Endothelial cell of umbilical vein (primary cell): ENCODE results near the gene SMARCC1. TPM values are rescaled to one million over a fixed set of nuclear protein-coding genes. Genes with fewer than 3 reads are reported as not detected.

Source experiments
- BruUV-seq: library from RNA; stranded (reverse); fragments of 400-500 nt; replicated peaks from 2 replicates; lab custom pipeline; 2021; lab: Mats Ljungman, UMichigan
- CTCF ChIA-PET: fragments of 300-600, 350-600 bp; sonication (Branson Sonifier 250); formaldehyde crosslinking; loops from one replicate; lab custom pipeline; 2021; ENCODE audit warnings: antibody characterized with exemption, inconsistent platforms; lab: Charles Lee
- POLR2A ChIA-PET: fragments of 300-600, 350-600 bp; sonication (Branson Sonifier 250); formaldehyde crosslinking; loops from one replicate; lab custom pipeline; 2021; ENCODE audit warnings: antibody characterized with exemption, inconsistent platforms; lab: Charles Lee
- DNase-seq: peaks from one replicate; pipeline ENCODE4 v3.0.0-alpha.2; 2011; ENCODE audit warnings: low read depth, low spot score
- FAIRE-seq: peaks from 2 replicates; lab custom pipeline; 2011; peaks lifted over from hg19 to GRCh38; lab: Jason Lieb, UNC
- H2AFZ ChIP-seq: 2 replicates; pipeline ENCODE4 v1.6.0; 2012; ENCODE audit warnings: low read depth, low read length, control low read depth, inconsistent platforms
- H3K27ac ChIP-seq: 2 replicates; pipeline ENCODE4 v1.5.1; 2011; ENCODE audit warnings: low read depth, mild to moderate bottlenecking, control low read depth, low read length, moderate library complexity; ENCODE audit not compliant: insufficient read depth
- H3K27me3 ChIP-seq, 2 experiments: 2 replicates each; pipeline versions ENCODE4 v1.6.0 to v1.6.1; 2011; ENCODE audit warnings: low read length in 2 of 2, mixed read lengths in 1 of 2; ENCODE audit not compliant: control insufficient read depth in 2 of 2, insufficient read depth in 2 of 2
- H3K36me3 ChIP-seq, 2 experiments: 2 replicates in 1 of 2; 3 replicates in 1 of 2; pipeline ENCODE4 v1.5.1; 2011; ENCODE audit warnings: low read length in 2 of 2, mild to moderate bottlenecking in 1 of 2, moderate library complexity in 1 of 2; ENCODE audit not compliant: control insufficient read depth in 2 of 2, insufficient read depth in 2 of 2; ENCODE audit errors: extremely low read depth in 1 of 2
- H3K4me1 ChIP-seq: 3 replicates; pipeline ENCODE4 v1.5.1; 2011; ENCODE audit warnings: mild to moderate bottlenecking, low read length; ENCODE audit not compliant: control insufficient read depth, insufficient read depth; ENCODE audit errors: extremely low read depth
- H3K4me2 ChIP-seq: 2 replicates; pipeline ENCODE4 v1.6.1; 2011; ENCODE audit warnings: low read length, control low read depth, mixed read lengths; ENCODE audit not compliant: insufficient read depth
- H3K4me3 ChIP-seq, 3 experiments: fragments of 200-600 bp in 1 of 3; sonication (generic), shearing (Covaris generic) in 1 of 3; replicated peaks in 1 of 3; 2 replicates each; pipeline ENCODE4 v1.5.1; 2011 to 2016; ENCODE audit warnings: control low read depth in 3 of 3, low read length in 3 of 3, mild to moderate bottlenecking in 2 of 3, inconsistent platforms in 1 of 3, low read depth in 1 of 3, moderate library complexity in 1 of 3; ENCODE audit not compliant: insufficient read depth in 1 of 3
- H3K79me2 ChIP-seq: 2 replicates; pipeline ENCODE4 v1.6.0; 2012; ENCODE audit warnings: low read length, inconsistent platforms; ENCODE audit not compliant: control insufficient read depth, insufficient read depth
- H3K9ac ChIP-seq: replicated peaks from 2 replicates; pipeline ENCODE3; 2011; ENCODE audit warnings: low read length, control low read depth; ENCODE audit not compliant: insufficient read depth; ENCODE audit errors: extremely low read depth
- H3K9me1 ChIP-seq: replicated peaks from 3 replicates; pipeline ENCODE4 v1.6.0; 2011; ENCODE audit warnings: mild to moderate bottlenecking, low read length; ENCODE audit not compliant: control insufficient read depth, insufficient read depth; ENCODE audit errors: extremely low read depth
- H3K9me3 ChIP-seq: replicated peaks from 2 replicates; pipeline ENCODE4 v1.5.1; 2012; ENCODE audit warnings: low read length, inconsistent platforms; ENCODE audit not compliant: control insufficient read depth, insufficient read depth
- H4K20me1 ChIP-seq: replicated peaks from 2 replicates; pipeline ENCODE3; 2011; ENCODE audit warnings: mild to moderate bottlenecking, low read length; ENCODE audit not compliant: control insufficient read depth, insufficient read depth; ENCODE audit errors: extremely low read depth
- EZH2 ChIP-seq: IDR thresholded peaks from 2 replicates; pipeline ENCODE4 v1.6.1; 2012; ENCODE audit warnings: borderline replicate concordance, low read depth, mild to moderate bottlenecking, moderate library complexity, low read length, inconsistent platforms; ENCODE audit not compliant: severe bottlenecking
- FOS ChIP-seq: IDR thresholded peaks from 2 replicates; pipeline ENCODE4 v1.6.1; 2011; ENCODE audit warnings: mild to moderate bottlenecking, low read length, moderate library complexity, borderline replicate concordance; ENCODE audit not compliant: insufficient read depth
- GATA2 ChIP-seq: IDR thresholded peaks from 2 replicates; pipeline ENCODE4 v1.7.0; 2011; ENCODE audit warnings: low read depth, mild to moderate bottlenecking, moderate library complexity, mixed read lengths, low read length; ENCODE audit not compliant: insufficient read length, insufficient read depth
- JUN ChIP-seq: IDR thresholded peaks from 2 replicates; pipeline ENCODE4 v1.6.1; 2011; ENCODE audit warnings: borderline replicate concordance, low read depth; ENCODE audit not compliant: insufficient read length, insufficient read depth
- MAX ChIP-seq: IDR thresholded peaks from 2 replicates; pipeline ENCODE4 v1.6.1; 2011; ENCODE audit not compliant: insufficient read depth, insufficient read length
- MYC ChIP-seq: IDR thresholded peaks from one replicate; pipeline ENCODE4 v1.6.1; 2011; ENCODE audit warnings: mild to moderate bottlenecking, low read depth, low read length
- POLR2A ChIP-seq: IDR thresholded peaks from 2 replicates; pipeline ENCODE4 v1.6.1; 2012; ENCODE audit warnings: low read depth, mild to moderate bottlenecking, control low read depth, low read length
- POLR2AphosphoS5 ChIP-seq: IDR thresholded peaks from 2 replicates; pipeline ENCODE4 v1.6.1; 2012; ENCODE audit warnings: low read depth, mild to moderate bottlenecking, control low read depth, low read length, moderate library complexity; ENCODE audit not compliant: insufficient read depth
- dilution Hi-C: fragments of 300-500 bp; cut with MboI; formaldehyde crosslinking; loops from one replicate; pipeline ENCODE4 v1.15.0; 2019; ENCODE audit warnings: low sequenced_read_pairs; ENCODE audit not compliant: extremely low pct_ligation_motif_present
- intact Hi-C: fragments of 100-400 bp; cut with micrococcal nuclease; formaldehyde crosslinking; loops from one replicate; pipeline ENCODE4 v1.10.0; 2022
- polyA plus RNA-seq, 4 experiments: library from polyadenylated mRNA; depleted of rRNA in 3 of 4; stranded (reverse) in 3 of 4; unstranded in 1 of 4; fragments of >200 nt; gene quantifications; 2 replicates each; pipeline versions ENCODE4 v1.2.1 to v1.2.3, GENCODE V29; 2011 to 2012; ENCODE audit warnings: missing spikeins in 1 of 4
- total RNA-seq: library from RNA; stranded (reverse); gene quantifications from 2 replicates; pipeline ENCODE4 v1.2.3, GENCODE V29; 2021
- TF ChIP-seq, protein P1 (sequence below), 2 donors: IDR thresholded peaks; 1 replicate in 1 of 2; 2 replicates in 1 of 2; pipeline ENCODE4 v1.5.1; 2011; ENCODE audit warnings: low read length in 2 of 2, mild to moderate bottlenecking in 2 of 2, moderate library complexity in 2 of 2, control low read depth in 1 of 2, inconsistent platforms in 1 of 2, low read depth in 1 of 2; ENCODE audit not compliant: insufficient read depth in 1 of 2; ENCODE audit errors: extremely low read depth in 1 of 2

SMARCC1 gene
- total and polyA plus RNA-seq, 2 donors (not counting 3 experiments of a cell fraction or from before 2014, with no cell fraction given), result 23.0 to 138 TPM

- Histone ChIP-seq H3K9me3 (no peaks in the 10 kb centered on the region), H3K4me2 (no peak overlapping the region), H3K27ac (no peak overlapping the region), H3K4me1 (no peaks in the 10 kb centered on the region), H3K36me3 (peaks cover 17 to 23% of the 10 kb centered on the region in 2 experiments), H2AFZ (no peak overlapping the region), H3K27me3 (no peaks in the 10 kb centered on the region), H3K4me3 (no peak overlapping the region), H4K20me1 (no peaks in the 10 kb centered on the region), H3K79me2 (peaks cover 2% of the 10 kb centered on the region), H3K9me1 (no peaks in the 10 kb centered on the region), H3K9ac (no peak overlapping the region)
- no TSS peak for BruUV-seq
- POLR2A ChIA-PET, result no interaction called here
- no peak for FAIRE-seq
- TF ChIP-seq POLR2A (no peak), GATA2 (no peak), MYC (no peak), JUN (no peak), FOS (no peak), POLR2AphosphoS5 (no peak), EZH2 (no peak), MAX (no peak)
- TF ChIP-seq, protein P1, sequence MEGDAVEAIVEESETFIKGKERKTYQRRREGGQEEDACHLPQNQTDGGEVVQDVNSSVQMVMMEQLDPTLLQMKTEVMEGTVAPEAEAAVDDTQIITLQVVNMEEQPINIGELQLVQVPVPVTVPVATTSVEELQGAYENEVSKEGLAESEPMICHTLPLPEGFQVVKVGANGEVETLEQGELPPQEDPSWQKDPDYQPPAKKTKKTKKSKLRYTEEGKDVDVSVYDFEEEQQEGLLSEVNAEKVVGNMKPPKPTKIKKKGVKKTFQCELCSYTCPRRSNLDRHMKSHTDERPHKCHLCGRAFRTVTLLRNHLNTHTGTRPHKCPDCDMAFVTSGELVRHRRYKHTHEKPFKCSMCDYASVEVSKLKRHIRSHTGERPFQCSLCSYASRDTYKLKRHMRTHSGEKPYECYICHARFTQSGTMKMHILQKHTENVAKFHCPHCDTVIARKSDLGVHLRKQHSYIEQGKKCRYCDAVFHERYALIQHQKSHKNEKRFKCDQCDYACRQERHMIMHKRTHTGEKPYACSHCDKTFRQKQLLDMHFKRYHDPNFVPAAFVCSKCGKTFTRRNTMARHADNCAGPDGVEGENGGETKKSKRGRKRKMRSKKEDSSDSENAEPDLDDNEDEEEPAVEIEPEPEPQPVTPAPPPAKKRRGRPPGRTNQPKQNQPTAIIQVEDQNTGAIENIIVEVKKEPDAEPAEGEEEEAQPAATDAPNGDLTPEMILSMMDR (IDR thresholded peaks at IDR 0.05; ENCODE audit: extremely low read depth in 1 of 2, insufficient read depth in 1 of 2, low read depth in 1 of 2, low read length in 2 of 2), result no peak
- intact Hi-C loops, result no loop called here
- dilution Hi-C loops, result no loop called here
- DNase-seq, result no peak
- CTCF ChIA-PET, result no interaction called here
These were observed 146.2 kb downstream of the SMARCC1 start for GRCh38 chr3:47635536-47635935.
